Measurements from ENCODE around the gene ZFHX3.

The ZFHX3 gene

DNA sequence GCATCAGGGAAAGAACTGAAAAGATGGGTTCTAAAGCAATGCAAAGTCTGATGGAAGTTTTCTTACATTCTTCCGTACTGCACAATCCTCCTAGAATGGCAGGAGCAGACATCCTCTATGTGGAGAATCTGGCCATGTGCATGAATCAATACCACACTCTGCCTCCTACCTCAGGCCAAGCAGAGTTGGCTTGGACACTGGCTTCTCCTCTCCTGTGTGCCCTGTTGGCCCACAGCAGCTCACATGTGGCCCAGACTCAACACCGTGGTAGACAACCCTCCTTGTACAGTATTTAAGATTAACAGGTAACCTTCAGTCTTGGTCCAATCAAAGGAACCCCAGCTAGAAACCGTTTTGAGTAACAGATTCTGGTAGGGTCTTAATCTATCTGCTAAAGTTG is 101.9 kb downstream of the ZFHX3 start:
- H2AFZ ChIP-seq (ENCODE audit: low read depth, low read length), result no peak overlapping the region
- no peaks in the 10 kb centered on the region for H3K9me3 ChIP-seq (ENCODE audit: insufficient read depth, low read length)
- no peak overlapping the region for H3K4me2 ChIP-seq (ENCODE audit: low read length)
- no peaks in the 10 kb centered on the region for H3K4me1 ChIP-seq (ENCODE audit: low read length)
- H4K20me1 ChIP-seq (ENCODE audit: insufficient read depth, low read length), result no peaks in the 10 kb centered on the region
- H3K27me3 ChIP-seq (ENCODE audit: low read depth, low read length), result no peaks in the 10 kb centered on the region
- H3K4me3 ChIP-seq (ENCODE audit: low read length), result no peak overlapping the region
- H3K79me2 ChIP-seq (ENCODE audit: low read length), result no peaks in the 10 kb centered on the region
- no peaks in the 10 kb centered on the region for H3K36me3 ChIP-seq (replicated peaks; ENCODE audit: low read depth, low read length)
- no peak overlapping the region for H3K27ac ChIP-seq (ENCODE audit: low read length)
- H3K9ac ChIP-seq (ENCODE audit: low read length), result no peak overlapping the region
- no peak for TF ChIP-seq EZH2phosphoT487 (IDR thresholded peaks at IDR 0.05; ENCODE audit: low read depth)
- TF ChIP-seq, protein P1, sequence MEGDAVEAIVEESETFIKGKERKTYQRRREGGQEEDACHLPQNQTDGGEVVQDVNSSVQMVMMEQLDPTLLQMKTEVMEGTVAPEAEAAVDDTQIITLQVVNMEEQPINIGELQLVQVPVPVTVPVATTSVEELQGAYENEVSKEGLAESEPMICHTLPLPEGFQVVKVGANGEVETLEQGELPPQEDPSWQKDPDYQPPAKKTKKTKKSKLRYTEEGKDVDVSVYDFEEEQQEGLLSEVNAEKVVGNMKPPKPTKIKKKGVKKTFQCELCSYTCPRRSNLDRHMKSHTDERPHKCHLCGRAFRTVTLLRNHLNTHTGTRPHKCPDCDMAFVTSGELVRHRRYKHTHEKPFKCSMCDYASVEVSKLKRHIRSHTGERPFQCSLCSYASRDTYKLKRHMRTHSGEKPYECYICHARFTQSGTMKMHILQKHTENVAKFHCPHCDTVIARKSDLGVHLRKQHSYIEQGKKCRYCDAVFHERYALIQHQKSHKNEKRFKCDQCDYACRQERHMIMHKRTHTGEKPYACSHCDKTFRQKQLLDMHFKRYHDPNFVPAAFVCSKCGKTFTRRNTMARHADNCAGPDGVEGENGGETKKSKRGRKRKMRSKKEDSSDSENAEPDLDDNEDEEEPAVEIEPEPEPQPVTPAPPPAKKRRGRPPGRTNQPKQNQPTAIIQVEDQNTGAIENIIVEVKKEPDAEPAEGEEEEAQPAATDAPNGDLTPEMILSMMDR (IDR thresholded peaks at IDR 0.05; ENCODE audit: low read depth, low read length), result no peak

DNA sequence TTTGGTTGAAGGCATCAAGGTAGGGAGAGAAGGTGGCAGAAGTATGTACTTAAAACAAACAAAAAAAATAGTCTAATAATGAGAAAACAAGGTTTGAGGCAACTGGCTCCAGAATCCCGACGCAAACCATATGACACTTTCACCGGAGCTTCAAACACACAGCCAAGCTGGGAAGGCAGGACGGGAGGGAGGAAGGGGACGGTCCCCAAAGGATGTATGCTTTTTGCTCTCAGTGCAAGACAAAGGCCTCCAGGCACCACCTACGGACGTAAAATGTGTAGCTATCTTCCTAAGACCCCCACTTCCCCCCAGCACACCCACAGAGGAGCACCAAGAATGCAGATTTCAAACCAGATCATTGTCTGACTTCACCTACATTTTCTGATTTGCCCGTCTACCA is 102.3 kb downstream of the ZFHX3 start:
- TF ChIP-seq EZH2phosphoT487 (IDR thresholded peaks at IDR 0.05; ENCODE audit: low read depth), result no peak
- TF ChIP-seq, protein P1 (IDR thresholded peaks at IDR 0.05; ENCODE audit: low read depth, low read length), result no peak
- H3K27ac ChIP-seq (ENCODE audit: low read length), result no peak overlapping the region
- no peak overlapping the region for H2AFZ ChIP-seq (ENCODE audit: low read depth, low read length)
- no peaks in the 10 kb centered on the region for H3K27me3 ChIP-seq (ENCODE audit: low read depth, low read length)
- H3K36me3 ChIP-seq (replicated peaks; ENCODE audit: low read depth, low read length), result no peaks in the 10 kb centered on the region
- H4K20me1 ChIP-seq (ENCODE audit: insufficient read depth, low read length), result no peaks in the 10 kb centered on the region
- no peaks in the 10 kb centered on the region for H3K79me2 ChIP-seq (ENCODE audit: low read length)
- H3K4me1 ChIP-seq (ENCODE audit: low read length), result no peaks in the 10 kb centered on the region
- H3K4me2 ChIP-seq (ENCODE audit: low read length), result no peak overlapping the region
- no peak overlapping the region for H3K4me3 ChIP-seq (ENCODE audit: low read length)
- H3K9ac ChIP-seq (ENCODE audit: low read length), result no peak overlapping the region
- H3K9me3 ChIP-seq (ENCODE audit: insufficient read depth, low read length), result no peaks in the 10 kb centered on the region

DNA sequence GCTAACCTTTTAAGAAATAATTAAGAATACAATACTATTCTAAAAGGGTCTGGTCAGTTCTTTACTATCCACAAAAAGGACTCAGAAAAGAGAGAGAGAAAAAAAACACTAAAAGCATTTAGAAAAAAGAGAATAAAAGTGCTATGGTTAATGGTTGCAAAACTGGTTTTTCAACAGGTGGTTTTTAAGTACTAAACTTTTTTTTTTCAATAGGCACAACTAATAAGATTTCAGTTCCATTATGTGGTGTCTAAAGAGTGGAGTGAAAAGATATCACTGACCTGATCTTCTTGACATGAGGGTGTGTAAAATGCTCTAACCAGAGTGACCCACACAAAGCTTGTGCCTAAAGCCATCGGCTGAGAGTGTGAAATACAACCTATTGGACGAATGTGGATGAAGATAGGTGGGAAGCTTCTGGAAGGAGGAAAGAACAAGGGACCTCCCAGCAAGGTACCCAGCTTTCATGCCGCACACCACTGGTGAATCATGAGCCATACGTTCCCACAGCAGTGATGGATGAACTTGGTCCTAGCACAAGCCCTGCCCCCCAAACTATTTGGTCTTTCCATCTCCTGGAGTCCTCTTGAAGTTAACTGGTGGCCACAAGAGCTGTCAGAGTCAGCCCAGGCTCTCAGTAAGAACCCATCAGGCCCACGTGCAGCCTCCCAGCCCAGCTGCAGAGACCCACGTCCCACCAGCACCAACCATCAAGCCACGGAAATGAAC is 103.0 kb downstream of the ZFHX3 start:
- H3K27ac ChIP-seq (ENCODE audit: low read length), result no peak overlapping the region

DNA sequence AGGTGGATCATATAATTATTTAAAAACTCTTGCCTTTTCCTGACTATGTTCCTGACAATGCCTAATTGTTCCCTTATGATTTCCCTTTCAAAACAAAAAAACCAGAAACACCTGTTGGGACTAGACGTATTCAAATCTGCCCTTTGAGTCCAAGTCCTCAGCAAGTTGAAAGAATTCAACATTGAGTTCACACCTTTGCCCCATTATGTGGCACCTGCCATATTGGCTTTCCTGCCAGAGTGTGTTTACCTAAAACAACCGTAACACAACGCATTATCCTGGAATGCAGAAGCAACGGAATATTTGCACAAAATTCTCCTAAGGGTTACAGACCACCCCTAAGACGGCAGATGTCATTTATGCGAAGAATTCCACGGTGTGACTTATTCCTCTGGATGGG is 105.9 kb downstream of the ZFHX3 start:
- Histone ChIP-seq H3K4me3 (ENCODE audit: low read length) (no peak overlapping the region), H2AFZ (ENCODE audit: low read depth, low read length) (no peak overlapping the region), H3K27me3 (ENCODE audit: low read depth, low read length) (no peaks in the 10 kb centered on the region), H3K4me2 (ENCODE audit: low read length) (no peak overlapping the region), H3K9me3 (ENCODE audit: insufficient read depth, low read length) (no peaks in the 10 kb centered on the region), H3K27ac (ENCODE audit: low read length) (no peak overlapping the region), H3K79me2 (ENCODE audit: low read length) (no peaks in the 10 kb centered on the region), H3K9ac (ENCODE audit: low read length) (no peak overlapping the region), H3K4me1 (ENCODE audit: low read length) (no peaks in the 10 kb centered on the region), H4K20me1 (ENCODE audit: insufficient read depth, low read length) (no peaks in the 10 kb centered on the region), H3K36me3 (replicated peaks; ENCODE audit: low read depth, low read length) (no peaks in the 10 kb centered on the region)
- TF ChIP-seq EZH2phosphoT487 (IDR thresholded peaks at IDR 0.05; ENCODE audit: low read depth), result no peak
- TF ChIP-seq, protein P1 (IDR thresholded peaks at IDR 0.05; ENCODE audit: low read depth, low read length), result no peak

More for the DNA sequence above, 103.0 kb downstream of the ZFHX3 start:
- Histone ChIP-seq H3K4me1 (ENCODE audit: low read length) (no peaks in the 10 kb centered on the region), H3K4me2 (ENCODE audit: low read length) (no peak overlapping the region), H3K36me3 (replicated peaks; ENCODE audit: low read depth, low read length) (no peaks in the 10 kb centered on the region), H3K9me3 (ENCODE audit: insufficient read depth, low read length) (no peaks in the 10 kb centered on the region), H3K4me3 (ENCODE audit: low read length) (no peak overlapping the region), H3K9ac (ENCODE audit: low read length) (no peak overlapping the region), H4K20me1 (ENCODE audit: insufficient read depth, low read length) (no peaks in the 10 kb centered on the region), H3K27me3 (ENCODE audit: low read depth, low read length) (no peaks in the 10 kb centered on the region), H2AFZ (ENCODE audit: low read depth, low read length) (no peak overlapping the region), H3K79me2 (ENCODE audit: low read length) (no peaks in the 10 kb centered on the region)
- TF ChIP-seq EZH2phosphoT487 (IDR thresholded peaks at IDR 0.05; ENCODE audit: low read depth), result no peak
- TF ChIP-seq, protein P1 (IDR thresholded peaks at IDR 0.05; ENCODE audit: low read depth, low read length), result no peak
